Measurements from ENCODE around the gene UBR3. TPM values are rescaled to one million over a fixed set of nuclear protein-coding genes. Genes with fewer than 3 reads are reported as not detected.

The UBR3 gene
- total RNA-seq, 2 donors from 2014 or later, result 20.4 to 24.8 TPM

- Mint-ChIP-seq H3K27me3 (ENCODE audit: insufficient read depth) (no peaks in the 10 kb centered on the region), H3K9me3 (no peaks in the 10 kb centered on the region), H3K27ac (no peak overlapping the region), H3K4me3 (no peak overlapping the region), H3K36me3 (ENCODE audit: low read depth) (peaks cover 26% of the 10 kb centered on the region), H3K4me1 (peaks cover 11% of the 10 kb centered on the region)
- Histone ChIP-seq H3K4me3 (ENCODE audit: low read length) (no peak overlapping the region), H3K36me3 (ENCODE audit: control insufficient read depth, insufficient read depth, low read length) (peaks cover 2% of the 10 kb centered on the region), H3K4me1 (ENCODE audit: control insufficient read depth, insufficient read depth, low read length) (no peaks in the 10 kb centered on the region), H3K27ac (ENCODE audit: low read depth, low read length) (no peak overlapping the region), H3K9ac (ENCODE audit: extremely low read depth, low read length, poor library complexity, severe bottlenecking) (no peak overlapping the region), H3K27me3 (ENCODE audit: control insufficient read depth, insufficient read depth, low read length, poor library complexity, severe bottlenecking) (no peaks in the 10 kb centered on the region), H3K9me3 (ENCODE audit: control insufficient read depth, low read length) (no peaks in the 10 kb centered on the region)
- TF ChIP-seq CTCF (conservative IDR thresholded peaks at IDR 0.05), result no peak
- DNase-seq, result no peak
Measured at GRCh38 chr2:169963786-169964185, 136.5 kb downstream of the UBR3 start.

GRCh38 chr2:169964740-169965139 lies 137.5 kb downstream of the UBR3 start:
- Histone ChIP-seq H3K9me3 (ENCODE audit: control insufficient read depth, low read length) (peaks cover 2% of the 10 kb centered on the region), H3K27me3 (ENCODE audit: control insufficient read depth, insufficient read depth, low read length, poor library complexity, severe bottlenecking) (no peaks in the 10 kb centered on the region), H3K36me3 (ENCODE audit: control insufficient read depth, insufficient read depth, low read length) (no peaks in the 10 kb centered on the region), H3K9ac (ENCODE audit: extremely low read depth, low read length, poor library complexity, severe bottlenecking) (no peak overlapping the region), H3K27ac (ENCODE audit: low read depth, low read length) (no peak overlapping the region), H3K4me1 (ENCODE audit: control insufficient read depth, insufficient read depth, low read length) (no peaks in the 10 kb centered on the region), H3K4me3 (ENCODE audit: low read length) (no peak overlapping the region)
- peaks cover 11% of the 10 kb centered on the region for H3K4me1 Mint-ChIP-seq
- H3K9me3 Mint-ChIP-seq, result peaks cover 1% of the 10 kb centered on the region
- no peak for TF ChIP-seq CTCF (conservative IDR thresholded peaks at IDR 0.05)
- H3K27me3 Mint-ChIP-seq (ENCODE audit: insufficient read depth), result no peaks in the 10 kb centered on the region
- WGBS, 2 experiments (ENCODE audit: insufficient coverage in 1 of 2, insufficient read length in 1 of 2), result 89 to 92% methylated on average over 2 of the region's 2 CpGs
- no peak for DNase-seq
- peaks cover 27% of the 10 kb centered on the region for H3K36me3 Mint-ChIP-seq (ENCODE audit: low read depth)
- no peak overlapping the region for H3K4me3 Mint-ChIP-seq
- H3K27ac Mint-ChIP-seq, result no peak overlapping the region

- TF ChIP-seq CTCF (conservative IDR thresholded peaks at IDR 0.05), result no peak
- Mint-ChIP-seq H3K4me1 (peaks cover 11% of the 10 kb centered on the region), H3K4me3 (no peak overlapping the region)
Measured at GRCh38 chr2:169965495-169965894, 138.2 kb downstream of the UBR3 start.

More at GRCh38 chr2:169965495-169965894, 138.2 kb downstream of the UBR3 start:
- no peak for DNase-seq
- Mint-ChIP-seq H3K27ac (no peak overlapping the region), H3K27me3 (ENCODE audit: insufficient read depth) (no peaks in the 10 kb centered on the region), H3K9me3 (peaks cover 4% of the 10 kb centered on the region), H3K36me3 (ENCODE audit: low read depth) (peaks cover 31% of the 10 kb centered on the region)
- H3K27ac ChIP-seq (ENCODE audit: low read depth, low read length), result no peak overlapping the region
- no peak overlapping the region for H3K9ac ChIP-seq (ENCODE audit: extremely low read depth, low read length, poor library complexity, severe bottlenecking)
- H3K4me1 ChIP-seq (ENCODE audit: control insufficient read depth, insufficient read depth, low read length), result no peaks in the 10 kb centered on the region
- 90 to 100% methylated on average over 2 of the region's 2 CpGs for WGBS, 2 experiments (ENCODE audit: insufficient coverage in 1 of 2, insufficient read length in 1 of 2)
- no peaks in the 10 kb centered on the region for H3K36me3 ChIP-seq (ENCODE audit: control insufficient read depth, insufficient read depth, low read length)
- H3K9me3 ChIP-seq (ENCODE audit: control insufficient read depth, low read length), result peaks cover 7% of the 10 kb centered on the region
- H3K4me3 ChIP-seq (ENCODE audit: low read length), result no peak overlapping the region
- no peaks in the 10 kb centered on the region for H3K27me3 ChIP-seq (ENCODE audit: control insufficient read depth, insufficient read depth, low read length, poor library complexity, severe bottlenecking)

Measured in endodermal cell (in vitro differentiated cells).